ENCODE results near the gene RAB11FIP5.
A peak's percentile ranks its signal among the peaks of the same experiment; 100 is the strongest.
"Not testable (repeated sequence)": the region's sequence is repeated elsewhere in the genome, so short reads cannot be mapped to it uniquely, and the experiment has no call there.

The RAB11FIP5 gene

DNA sequence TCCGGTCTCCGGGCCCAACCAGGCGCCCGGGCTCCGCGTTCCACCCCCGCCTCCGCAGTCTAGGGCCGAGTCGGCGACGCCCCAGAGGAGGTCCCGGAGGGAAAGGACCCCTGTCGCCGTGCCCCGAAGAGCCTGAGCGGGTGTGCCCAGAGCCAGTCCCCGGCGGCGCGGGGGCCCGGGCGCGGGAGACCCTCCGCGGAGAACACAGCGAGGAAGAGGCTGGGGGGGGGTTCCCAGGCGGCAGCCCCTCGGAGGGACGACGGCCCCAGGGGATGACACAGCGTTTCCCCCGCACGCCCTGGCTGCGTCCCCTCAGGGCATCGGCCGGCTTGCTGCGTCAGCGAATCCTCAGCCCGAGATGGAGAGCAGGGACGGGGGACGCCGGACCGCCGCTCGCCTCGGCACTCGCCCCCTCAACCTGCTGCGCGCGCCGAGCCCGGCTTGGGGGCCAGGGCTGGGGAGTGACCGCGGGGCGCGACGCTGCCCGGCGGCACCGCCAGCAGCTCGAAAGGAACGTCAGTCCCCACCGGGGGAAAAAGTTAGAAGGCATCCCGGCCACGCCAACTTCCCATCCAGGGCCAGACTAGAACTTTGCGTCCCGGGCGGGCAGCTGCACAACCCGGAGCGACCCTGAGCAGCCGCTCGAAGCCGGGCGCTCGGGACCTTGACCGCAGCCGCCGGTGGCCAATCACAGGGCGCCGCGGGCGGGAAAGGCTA lies 41.9 kb downstream of the RAB11FIP5 start:
- DNase-seq (ENCODE audit: low read depth in 2 of 2, low spot score in 1 of 2): peak in 1 of 2 donors; percentile 9

DNA sequence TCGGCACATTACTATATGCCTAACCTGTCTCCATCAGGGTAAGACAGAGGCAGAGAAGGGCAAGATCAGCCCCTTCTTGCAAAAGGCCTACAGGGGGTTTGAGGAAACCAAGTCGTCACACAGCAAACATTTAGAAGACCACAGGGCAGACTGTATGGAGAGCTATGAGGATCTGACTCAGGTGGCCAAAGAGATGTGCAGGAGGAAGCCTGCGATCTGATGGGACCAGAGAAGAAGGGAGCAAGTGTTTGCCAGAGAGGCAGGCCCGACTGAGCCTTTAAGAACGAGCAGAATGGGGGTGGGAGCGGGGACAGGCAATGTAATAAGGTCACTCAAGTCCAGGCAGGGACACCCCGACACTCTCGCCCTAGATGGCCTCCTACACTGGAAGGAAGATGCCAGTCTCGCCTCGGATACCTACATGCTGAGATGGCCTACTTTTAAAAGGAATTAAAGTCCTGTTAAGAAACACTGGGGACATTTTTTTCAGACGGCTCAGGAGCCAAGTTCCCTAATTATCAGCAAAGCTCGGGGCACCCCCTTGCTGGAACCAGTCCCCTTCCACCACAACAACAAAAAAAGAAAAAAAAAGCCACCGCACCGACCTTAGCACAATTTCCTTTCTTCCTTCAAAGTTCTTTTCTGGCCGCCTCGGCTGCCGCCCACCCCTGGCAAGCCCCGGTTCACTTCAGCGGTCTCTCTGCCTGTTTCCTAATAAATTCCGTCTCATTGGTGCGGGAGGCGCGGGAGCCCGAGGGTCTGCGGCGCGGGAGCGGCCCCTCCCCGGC lies 42.7 kb downstream of the RAB11FIP5 start:
- no peak for DNase-seq (ENCODE audit: low read depth in 2 of 2, low spot score in 1 of 2)

DNA sequence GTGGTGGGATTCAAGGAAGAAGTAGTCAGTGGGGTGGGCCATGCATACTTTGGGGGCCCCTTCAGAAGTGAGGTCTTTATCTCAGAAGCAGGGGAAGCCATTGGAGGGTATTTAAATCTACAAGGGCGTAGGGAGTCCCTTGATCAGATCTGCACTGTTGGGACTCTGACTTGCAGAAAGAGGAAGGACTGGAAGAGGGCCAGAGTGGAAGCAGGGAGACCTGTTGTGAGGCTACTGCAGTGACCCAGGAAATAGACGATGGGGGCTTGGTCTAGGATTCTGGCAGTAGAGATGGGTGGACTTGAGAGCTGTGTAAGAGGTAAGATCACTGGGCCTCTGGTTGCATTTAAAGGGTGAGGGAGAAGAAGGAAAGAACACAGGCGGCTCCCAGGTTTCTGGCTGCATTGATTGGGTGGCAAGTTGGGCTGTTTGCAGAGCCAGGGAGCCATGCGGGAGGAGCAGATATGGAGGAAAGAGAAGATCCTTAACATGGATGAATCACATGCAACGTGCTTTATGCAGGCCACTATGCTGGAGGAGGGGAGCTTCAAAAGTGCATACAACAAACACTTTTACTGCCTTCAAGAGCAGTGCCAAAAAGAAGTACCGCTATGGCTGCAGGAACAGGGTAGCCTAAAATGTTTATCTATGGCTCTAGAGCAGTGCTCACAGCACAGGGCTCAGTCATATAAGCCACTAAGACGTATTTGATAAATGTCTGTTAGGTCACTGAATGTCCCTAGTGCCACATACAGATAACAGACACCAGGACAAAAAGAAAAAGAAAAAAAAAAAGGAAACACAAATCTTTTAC lies 43.5 kb downstream of the RAB11FIP5 start:
- no peak for DNase-seq (ENCODE audit: low read depth in 2 of 2, low spot score in 1 of 2)

DNA sequence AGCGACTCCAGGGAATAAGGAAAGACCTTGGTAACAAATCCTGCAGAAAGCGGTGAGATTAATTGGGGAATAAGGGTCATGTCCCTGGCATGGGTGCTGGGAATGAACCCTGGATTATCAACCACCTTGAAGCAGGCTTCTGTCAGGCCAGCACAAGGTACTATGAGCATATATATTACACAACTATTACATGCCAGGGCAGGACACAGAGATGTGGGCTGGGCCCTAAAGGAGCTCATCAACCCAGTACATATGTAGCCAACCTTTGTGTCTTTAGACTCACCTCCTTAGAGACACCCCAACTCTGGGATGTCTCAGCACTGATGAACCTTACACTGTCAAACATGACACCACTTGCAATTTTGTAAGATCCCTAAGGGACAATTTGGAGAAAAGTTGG lies 44.6 kb downstream of the RAB11FIP5 start:
- DNase-seq (ENCODE audit: low read depth in 2 of 2, low spot score in 1 of 2): no peak

DNA sequence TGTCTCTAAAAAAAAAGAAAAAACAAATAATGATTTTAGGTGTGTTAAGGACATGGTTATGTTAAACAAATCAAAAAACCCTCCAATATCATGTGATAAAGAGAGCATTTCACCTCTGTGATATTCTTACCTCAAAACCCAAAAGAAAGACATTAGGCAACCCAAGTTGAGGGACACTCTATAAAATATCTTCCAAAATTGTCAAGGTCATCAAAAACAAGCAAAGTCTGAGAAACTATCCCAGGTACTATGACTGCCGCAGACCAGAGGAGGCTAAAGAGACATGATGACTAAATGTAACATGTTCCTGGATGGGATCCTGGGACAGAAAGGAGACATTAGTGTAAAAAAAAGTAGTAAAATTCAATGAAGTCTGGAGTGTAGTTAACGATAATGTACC lies 45.7 kb downstream of the RAB11FIP5 start:
- DNase-seq (ENCODE audit: low read depth in 2 of 2, low spot score in 1 of 2): no peak

DNA sequence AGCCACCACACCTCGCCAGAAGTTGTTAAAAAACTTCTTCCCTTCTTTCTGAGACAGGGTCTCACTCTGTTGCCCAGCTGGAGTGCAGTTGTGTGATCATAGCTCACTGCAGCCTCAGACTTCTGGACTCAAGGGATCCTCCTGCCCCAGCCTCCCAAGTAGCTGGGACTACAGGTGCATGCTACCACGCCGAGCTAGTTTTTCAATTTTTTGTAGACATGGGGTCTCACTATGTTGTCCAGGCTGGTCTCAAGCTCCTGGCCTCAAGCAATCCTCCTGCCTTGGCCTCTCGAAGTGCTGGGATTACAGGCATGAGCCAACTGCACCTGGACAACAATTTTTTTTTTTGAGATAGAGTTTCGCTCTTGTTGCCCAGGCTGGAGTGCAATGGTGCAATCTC lies 47.7 kb downstream of the RAB11FIP5 start:
- DNase-seq (ENCODE audit: low read depth in 2 of 2, low spot score in 1 of 2): not testable (repeated sequence)

DNA sequence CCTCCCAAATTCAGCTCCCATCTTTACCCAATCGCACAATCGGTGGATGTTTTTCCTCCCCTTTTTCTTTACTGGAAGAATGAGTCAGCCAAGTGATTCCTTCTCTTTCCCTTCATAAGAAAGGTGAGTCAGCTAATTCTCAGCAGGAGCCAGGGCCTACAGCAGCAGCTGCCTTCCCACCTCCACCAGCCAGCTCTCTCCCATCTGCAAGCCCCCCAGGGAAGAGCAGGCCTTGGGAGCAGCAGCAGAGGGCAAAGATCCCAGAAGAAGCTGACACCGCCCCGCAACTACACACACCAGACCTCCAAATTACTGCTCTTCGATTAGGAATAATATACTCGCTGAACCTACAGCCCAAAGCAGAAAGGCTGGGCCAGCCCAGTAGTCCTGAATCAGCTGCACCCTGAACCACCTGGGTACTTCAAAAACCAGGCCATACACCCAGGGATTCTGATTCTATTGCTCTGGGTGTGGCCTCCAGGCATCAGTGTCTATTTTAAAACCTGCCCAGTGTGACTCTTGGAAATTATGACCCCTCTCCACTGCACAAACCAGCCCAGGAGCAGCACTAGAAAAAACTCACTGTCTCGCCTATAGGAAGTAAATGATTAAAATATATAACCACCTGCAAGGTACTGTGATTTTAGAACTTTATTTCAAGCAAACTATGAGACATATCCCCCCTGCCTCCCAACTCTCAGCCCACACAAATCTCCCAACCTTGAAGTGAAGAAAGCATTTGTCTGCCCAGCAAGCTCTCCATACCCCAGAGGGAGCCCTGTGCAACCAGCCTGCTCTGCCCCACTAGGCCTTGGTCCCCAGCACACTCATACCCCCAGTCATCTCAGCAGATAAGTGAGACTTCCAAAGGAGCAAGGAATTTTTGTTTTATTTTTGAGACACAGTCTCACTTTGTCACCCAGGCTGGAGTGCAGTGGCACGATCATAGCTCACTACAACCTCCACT lies 48.6 kb downstream of the RAB11FIP5 start:
- DNase-seq (ENCODE audit: low read depth in 2 of 2, low spot score in 1 of 2): no peak

DNA sequence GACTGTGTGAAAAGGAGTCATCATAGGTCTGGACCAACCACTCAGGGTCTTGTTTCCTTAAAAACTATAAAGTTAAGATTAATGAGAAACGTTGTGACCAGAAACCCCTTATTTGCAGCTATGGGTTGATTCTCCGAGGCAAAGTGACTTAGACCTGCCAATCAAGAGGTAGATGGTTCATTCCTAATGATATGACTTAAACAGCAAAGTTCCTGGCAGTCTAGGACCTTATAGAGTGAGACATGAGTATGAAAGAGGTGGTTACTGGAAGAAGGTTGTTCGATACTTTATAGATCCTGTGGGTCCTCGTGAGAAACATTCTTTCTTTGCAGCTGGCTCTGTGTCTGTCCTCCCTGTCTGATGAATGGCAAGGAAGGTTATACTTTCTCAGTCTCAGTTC lies 49.3 kb downstream of the RAB11FIP5 start:
- DNase-seq (ENCODE audit: low read depth in 2 of 2, low spot score in 1 of 2): no peak

DNA sequence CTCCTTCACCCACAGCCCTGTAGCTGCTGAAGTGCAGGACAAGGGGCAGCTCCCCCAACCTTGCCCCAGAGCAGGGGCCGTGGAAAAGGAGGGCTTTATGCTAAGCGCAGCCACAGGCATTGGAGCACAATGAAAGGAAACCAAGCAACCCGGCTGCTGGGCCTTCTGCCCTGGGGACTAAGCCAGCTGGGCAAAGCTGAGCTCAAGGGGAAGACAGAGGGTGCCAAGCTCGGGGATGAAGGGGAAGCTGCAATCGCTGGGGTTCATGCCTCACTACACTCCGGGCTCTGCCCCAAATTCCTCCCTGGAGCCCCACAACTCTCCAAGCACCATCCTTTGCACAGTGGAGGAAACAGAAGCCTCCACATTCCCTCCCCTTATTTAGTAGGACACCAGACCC lies 53.6 kb downstream of the RAB11FIP5 start:
- DNase-seq (ENCODE audit: low read depth in 2 of 2, low spot score in 1 of 2): no peak

DNA sequence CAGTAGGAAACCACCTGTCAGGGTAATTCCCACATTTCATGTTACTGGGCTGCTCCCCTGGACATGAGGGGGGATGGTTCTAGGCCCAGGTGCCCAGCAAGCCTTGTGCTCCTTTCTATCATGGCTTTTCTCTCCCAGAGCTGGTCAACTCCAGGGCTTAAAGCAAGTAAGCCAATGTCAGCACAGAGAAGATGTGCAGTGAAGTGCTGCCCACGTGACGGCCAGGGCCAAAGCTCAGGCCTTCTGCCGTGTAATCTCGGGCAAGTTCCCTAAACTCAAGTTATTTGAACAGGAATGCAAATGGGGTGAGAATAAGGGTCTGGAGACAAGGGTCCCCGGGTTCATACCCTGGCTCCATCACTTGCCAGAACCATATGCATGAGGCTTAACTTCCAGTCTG lies 57.8 kb downstream of the RAB11FIP5 start:
- no peak for DNase-seq (ENCODE audit: low read depth in 2 of 2, low spot score in 1 of 2)

DNA sequence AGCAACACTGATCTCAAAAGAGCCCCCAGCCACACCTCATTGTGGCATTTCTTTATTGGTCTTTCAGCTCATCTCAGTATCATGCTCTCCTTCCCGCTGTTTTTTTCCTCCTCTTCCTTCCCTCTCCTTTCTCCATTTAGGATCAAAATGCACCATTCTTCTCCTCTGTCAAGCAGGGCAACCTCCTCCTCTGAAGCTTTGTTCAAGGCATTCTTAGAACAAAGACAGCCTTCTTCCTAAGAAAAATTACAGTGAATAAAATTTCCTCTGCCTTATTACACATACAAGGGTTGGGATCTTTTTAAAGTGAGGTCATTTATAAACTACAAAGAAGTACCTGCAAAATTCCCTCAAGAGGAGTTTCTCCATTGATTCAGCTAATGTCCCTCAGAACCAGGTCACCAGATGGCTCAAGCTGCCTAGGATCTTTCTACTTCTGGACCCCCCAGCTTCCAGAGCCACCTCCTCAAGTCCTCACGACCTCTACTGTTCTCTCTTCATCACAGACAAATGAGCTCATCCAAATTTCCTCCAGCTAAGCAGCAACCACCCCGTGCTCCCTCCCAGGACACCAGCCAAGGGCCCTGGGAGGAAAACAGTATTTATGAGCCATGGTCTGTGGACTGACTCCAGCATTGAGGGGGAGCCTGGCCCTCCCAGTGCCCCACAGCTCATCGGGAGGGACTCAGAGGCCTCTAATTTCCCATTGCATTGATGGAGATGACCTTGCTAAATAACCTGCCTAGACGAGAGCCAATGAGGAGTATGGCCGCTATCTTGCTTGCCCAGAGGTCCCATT lies 59.2 kb downstream of the RAB11FIP5 start:
- no peak for DNase-seq (ENCODE audit: low read depth in 2 of 2, low spot score in 1 of 2)

DNA sequence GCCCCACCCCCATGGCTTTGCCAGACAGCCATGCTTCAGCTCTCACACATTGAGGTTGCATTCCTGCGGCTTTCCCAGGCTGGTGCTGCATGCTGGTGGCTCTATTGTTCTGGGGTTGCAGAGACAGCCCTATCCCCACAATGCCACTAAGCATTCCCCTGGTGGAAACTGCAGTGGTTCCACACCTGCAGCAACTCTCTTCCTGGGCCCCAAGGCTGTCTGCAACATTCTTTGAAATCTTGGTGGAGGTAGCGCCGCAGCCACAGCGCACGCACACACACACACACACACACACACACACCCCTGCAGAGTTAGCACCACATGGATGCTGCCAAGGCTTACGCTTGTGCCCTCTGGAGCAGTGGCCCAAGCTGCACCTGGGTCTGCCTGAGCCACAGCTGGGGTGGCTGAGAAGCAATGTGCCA lies 62.6 kb downstream of the RAB11FIP5 start:
- no peak for DNase-seq (ENCODE audit: low read depth in 2 of 2, low spot score in 1 of 2)

DNA sequence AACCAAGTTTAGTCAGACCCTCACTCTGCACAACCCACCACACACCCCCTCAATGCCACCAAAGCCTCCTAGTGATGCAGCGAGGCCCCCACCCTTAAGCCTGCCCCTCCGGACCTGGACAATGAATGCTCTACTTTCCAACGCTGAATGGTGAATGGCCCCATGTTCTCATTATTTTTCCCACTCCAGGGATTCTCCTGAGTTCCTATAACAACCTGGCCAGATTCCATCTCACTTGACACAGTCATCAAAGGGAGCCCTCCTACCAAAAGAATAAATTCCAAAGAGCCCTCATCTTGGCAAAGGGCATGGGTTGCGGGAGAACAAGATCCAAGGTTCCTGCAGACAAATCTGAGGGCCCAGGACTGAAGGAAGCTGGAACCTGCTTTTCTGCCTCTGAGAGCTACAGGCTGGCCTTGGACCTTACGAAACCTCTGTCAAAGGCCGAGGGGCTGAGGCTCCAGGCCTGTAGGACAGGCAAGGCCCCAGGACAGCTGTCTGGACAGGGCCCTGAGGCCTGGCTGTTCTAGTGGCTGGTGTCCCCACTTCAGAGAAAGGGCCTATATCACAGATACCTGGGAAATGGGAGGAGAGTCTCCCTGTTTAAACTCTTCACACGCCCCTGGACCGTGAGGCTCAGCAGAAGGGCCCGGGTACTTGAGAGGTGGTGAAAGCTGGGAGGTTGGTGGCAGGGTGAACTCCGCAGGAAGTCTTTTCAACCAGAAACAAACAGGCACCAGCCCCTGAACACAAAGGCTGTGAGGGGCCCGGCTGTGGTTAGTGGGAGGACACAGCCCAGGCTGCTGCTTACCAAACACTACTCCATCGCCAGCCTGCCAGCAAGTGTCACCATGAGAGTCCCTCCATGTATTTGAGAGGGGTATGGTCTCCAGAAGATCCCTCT lies 68.6 kb downstream of the RAB11FIP5 start:
- no peak for DNase-seq (ENCODE audit: low read depth in 2 of 2, low spot score in 1 of 2)

DNA sequence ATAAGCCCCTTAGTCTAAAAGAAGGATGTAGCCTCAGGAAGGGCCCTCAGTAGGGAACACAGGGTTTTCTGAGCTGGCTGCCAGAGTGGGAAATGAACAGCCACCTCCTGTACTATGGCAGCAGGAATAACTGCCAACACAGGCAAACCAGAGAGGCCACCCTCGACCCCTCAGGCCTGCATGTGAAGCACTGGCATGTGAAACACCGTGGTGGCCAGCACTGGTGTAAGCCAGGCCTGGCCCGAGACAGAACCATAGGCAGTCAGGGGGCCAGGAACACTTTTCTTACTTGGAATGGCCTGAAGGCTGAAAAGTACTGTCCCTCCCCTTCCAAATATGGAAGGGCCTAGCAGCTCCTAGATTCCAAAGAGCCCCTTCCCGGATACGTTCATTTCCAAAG lies 69.5 kb downstream of the RAB11FIP5 start:
- DNase-seq (ENCODE audit: low read depth in 2 of 2, low spot score in 1 of 2): no peak

DNA sequence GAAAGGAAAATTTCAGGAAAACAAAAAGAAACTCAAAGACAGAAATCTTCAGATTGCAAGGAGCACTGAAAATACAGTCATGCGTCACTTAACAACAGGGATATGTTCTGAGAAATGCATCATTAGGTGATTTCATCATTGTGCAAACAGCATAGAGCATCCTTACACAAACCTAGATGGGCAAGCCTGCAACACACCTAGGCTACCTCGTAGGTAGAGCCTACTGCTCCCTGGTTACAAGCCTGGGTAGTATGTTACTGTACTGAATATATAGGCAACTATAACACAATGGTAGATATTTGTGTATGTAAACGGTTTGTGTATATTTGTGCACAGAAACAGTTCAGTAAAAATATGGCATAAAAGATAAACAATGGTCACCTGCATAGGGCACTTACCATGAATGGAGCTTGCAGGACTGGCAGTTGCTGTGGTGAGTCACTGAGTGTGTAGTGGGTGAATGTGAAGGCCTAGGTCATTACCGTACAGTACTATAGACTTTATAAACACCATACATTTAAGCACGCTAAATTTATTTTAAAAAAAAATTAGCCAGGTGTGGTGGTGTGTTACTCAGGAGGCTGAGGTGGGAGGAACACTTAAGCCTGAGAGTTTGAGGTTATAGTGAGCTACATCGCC lies 74.7 kb downstream of the RAB11FIP5 start:
- DNase-seq (ENCODE audit: low read depth in 2 of 2, low spot score in 1 of 2): no peak

DNA sequence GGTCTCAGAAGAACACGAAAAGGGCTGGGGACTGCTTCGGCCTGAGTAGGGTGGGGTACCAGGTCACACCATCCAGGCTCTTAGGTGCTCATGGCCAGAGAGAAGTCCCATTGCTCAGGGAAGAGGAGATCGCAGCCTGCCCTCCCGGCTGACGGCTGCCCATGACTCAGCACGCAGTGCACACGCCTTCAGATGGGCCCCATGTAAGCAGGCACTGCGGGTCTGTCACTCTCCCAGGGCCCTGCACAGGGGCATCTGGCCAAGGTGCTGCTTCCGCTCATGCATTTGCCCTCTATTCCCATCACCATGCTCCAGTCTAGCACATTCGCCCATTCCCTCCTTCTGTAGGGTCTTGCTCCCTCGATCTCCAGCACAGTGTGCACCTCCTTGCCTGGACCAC lies 76.0 kb downstream of the RAB11FIP5 start:
- DNase-seq (ENCODE audit: low read depth in 2 of 2, low spot score in 1 of 2): no peak

DNA sequence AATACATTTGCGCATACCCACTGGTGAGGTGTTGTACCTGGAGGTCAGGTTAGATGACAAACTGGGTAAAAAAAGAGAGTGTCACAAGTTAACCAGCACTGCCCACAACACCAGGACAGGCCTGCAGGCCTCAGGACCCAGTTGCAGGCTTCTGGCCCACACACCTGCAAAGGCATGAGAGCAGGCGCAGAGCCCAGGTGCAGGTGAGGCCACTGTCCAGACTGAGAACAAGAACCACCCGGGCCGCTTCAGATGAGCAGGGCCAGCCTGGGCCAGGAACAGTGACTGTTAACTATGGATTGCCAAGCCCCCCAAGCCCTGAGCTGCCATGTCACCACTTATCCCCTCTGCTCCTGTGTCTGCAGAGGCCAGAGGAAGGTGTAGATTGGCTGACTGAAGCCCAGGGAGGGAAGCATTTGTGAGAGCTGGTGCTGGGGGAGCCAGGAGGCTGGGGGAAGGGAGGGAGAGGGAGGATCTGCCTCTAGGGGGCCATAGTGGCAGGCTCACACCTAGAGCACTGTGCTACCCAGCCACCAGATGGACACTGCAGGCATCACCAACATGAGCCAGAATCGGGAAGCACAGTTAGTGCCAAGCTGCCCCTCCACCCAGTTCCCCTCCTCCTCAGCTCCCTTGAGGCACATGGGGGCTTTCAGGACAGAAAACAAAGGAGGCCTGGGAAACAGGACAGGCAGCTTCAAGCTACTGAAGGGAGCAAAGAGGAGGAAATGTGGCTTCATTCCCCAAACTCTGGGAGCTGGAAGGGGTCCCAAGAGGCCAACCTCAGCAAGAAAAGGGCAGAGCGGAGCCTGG lies 76.6 kb downstream of the RAB11FIP5 start:
- DNase-seq (ENCODE audit: low read depth in 2 of 2, low spot score in 1 of 2): no peak

Measured in stimulated activated CD8-positive, alpha-beta memory T cell treated with anti-CD3 and anti-CD28 coated beads, Interleukin-4, amount 100 ng/mL, for 4 hours (primary cell).